Measurements from ENCODE around the gene UNC5CL.

The UNC5CL gene

DNA sequence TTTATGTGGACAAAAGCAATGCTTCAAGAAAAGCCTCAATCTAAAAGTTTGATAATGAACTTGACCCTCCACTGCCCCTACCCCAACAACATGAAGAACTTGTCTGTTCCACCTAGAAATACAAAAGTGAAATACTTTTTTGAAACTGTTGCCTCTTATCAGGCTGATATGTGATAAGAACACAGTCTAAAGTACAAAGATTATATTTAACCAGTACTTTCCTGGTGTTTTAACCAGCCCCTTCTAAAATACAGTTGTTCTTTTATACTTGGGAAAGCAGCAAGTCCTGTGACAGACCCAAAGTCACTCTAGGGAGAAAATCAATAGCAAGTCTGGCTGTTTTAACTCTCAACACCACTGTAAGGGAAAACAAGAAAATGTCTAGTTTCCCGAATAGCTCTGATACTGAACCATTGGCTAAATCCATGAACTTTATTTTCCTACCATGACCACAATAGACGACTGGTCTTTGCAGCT, 26.6 kb upstream of the UNC5CL start:
- no peak for DNase-seq
- H3K27ac ChIP-seq (ENCODE audit: low read depth, low read length) = no peak overlapping the region
- H4K8ac ChIP-seq (ENCODE audit: low read depth, low read length) = no peak overlapping the region
- no peak overlapping the region for H3K4me2 ChIP-seq (ENCODE audit: low read length)
- H2BK120ac ChIP-seq (ENCODE audit: low read depth, low read length) = no peak overlapping the region
- H2AK5ac ChIP-seq (ENCODE audit: low read length) = no peak overlapping the region
- H3K36me3 ChIP-seq (ENCODE audit: control insufficient read depth, insufficient read depth, low read length) = no peaks in the 10 kb centered on the region
- no peak overlapping the region for H3K4ac ChIP-seq (ENCODE audit: low read depth, low read length)
- H3K4me3 ChIP-seq (ENCODE audit: low read length) = no peak overlapping the region
- no peak overlapping the region for H3K9ac ChIP-seq (ENCODE audit: low read length)
- no peak overlapping the region for H2BK5ac ChIP-seq (ENCODE audit: low read length)
- no peak overlapping the region for H4K5ac ChIP-seq (ENCODE audit: low read length)
- no peaks in the 10 kb centered on the region for H3K4me1 ChIP-seq (ENCODE audit: control insufficient read depth, low read depth, low read length)
- H3K23ac ChIP-seq (ENCODE audit: low read length) = no peak overlapping the region
- no CpG with 5 or more reads among the region's 2 CpGs for WGBS (ENCODE audit: extremely low coverage, insufficient coverage, low lambda C conversion rate)
- H2BK15ac ChIP-seq (replicated peaks; ENCODE audit: low read depth) = no peak overlapping the region
- no peaks in the 10 kb centered on the region for H3K79me2 ChIP-seq (ENCODE audit: control insufficient read depth, insufficient read depth, low read length)
- no peak overlapping the region for H3K56ac ChIP-seq (ENCODE audit: low read length)
- no peaks in the 10 kb centered on the region for H3K27me3 ChIP-seq (ENCODE audit: insufficient read depth, low read length, poor library complexity)
- H3K79me1 ChIP-seq (ENCODE audit: low read length) = peaks cover 1% of the 10 kb centered on the region
- no peak overlapping the region for H3K18ac ChIP-seq (ENCODE audit: low read length)

DNA sequence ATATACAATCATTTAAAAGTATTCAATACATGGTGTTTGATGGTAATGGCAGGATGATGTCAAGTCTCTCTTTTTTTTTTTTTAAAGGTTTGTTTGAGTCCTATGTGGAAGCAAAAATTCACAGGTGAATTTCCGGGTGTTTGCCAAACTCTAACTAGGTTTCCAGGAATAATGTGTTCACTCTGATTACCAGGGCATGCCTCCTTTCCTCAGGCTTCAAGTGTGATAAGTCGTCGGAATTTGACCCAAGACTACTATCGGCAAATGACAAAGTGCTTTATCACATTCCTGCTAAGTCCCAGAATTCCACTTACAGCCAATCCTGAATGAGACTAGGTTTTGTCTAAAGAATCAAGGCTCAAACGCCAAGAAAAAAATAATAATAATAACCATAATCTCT, 25.8 kb upstream of the UNC5CL start:
- Histone ChIP-seq H3K56ac (ENCODE audit: low read length) (no peak overlapping the region), H3K4me1 (ENCODE audit: control insufficient read depth, low read depth, low read length) (no peaks in the 10 kb centered on the region), H3K27ac (ENCODE audit: low read depth, low read length) (no peak overlapping the region), H3K23ac (ENCODE audit: low read length) (no peak overlapping the region), H2BK5ac (ENCODE audit: low read length) (no peak overlapping the region), H3K79me2 (ENCODE audit: control insufficient read depth, insufficient read depth, low read length) (no peaks in the 10 kb centered on the region), H4K8ac (ENCODE audit: low read depth, low read length) (no peak overlapping the region), H3K4me3 (ENCODE audit: low read length) (no peak overlapping the region), H4K5ac (ENCODE audit: low read length) (no peak overlapping the region), H3K27me3 (ENCODE audit: insufficient read depth, low read length, poor library complexity) (no peaks in the 10 kb centered on the region), H3K4me2 (ENCODE audit: low read length) (no peak overlapping the region), H3K9ac (ENCODE audit: low read length) (no peak overlapping the region), H2AK5ac (ENCODE audit: low read length) (no peak overlapping the region), H2BK15ac (replicated peaks; ENCODE audit: low read depth) (no peak overlapping the region), H3K18ac (ENCODE audit: low read length) (no peak overlapping the region), H2BK120ac (ENCODE audit: low read depth, low read length) (no peak overlapping the region), H3K4ac (ENCODE audit: low read depth, low read length) (no peak overlapping the region), H3K36me3 (ENCODE audit: control insufficient read depth, insufficient read depth, low read length) (no peaks in the 10 kb centered on the region), H3K79me1 (ENCODE audit: low read length) (no peaks in the 10 kb centered on the region)
- peak; percentile 57 for DNase-seq
- no CpG with 5 or more reads among the region's 5 CpGs for WGBS (ENCODE audit: extremely low coverage, insufficient coverage, low lambda C conversion rate)

DNA sequence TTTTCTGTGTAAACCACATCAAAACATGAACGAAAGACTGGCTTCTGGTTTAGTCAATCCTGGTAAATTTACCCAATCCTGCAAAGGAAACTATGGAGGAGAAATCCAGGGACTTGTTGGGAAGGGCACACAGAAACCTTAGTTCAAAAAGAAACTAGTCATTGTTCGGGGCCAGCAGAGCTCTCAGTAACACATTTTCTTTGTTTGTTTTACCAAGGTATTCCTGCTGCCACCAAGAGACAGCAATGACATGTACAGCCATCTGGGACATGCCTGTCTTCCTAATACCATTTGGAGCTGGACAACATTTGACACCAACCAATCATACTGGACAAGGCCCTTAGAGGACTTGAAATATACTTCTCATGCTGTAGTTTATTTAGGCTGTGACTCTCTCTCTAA, 24.9 kb upstream of the UNC5CL start:
- H3K36me3 ChIP-seq (ENCODE audit: control insufficient read depth, insufficient read depth, low read length) = no peaks in the 10 kb centered on the region
- no peak overlapping the region for H3K56ac ChIP-seq (ENCODE audit: low read length)
- H3K4me1 ChIP-seq (ENCODE audit: control insufficient read depth, low read depth, low read length) = no peaks in the 10 kb centered on the region
- no peak overlapping the region for H3K18ac ChIP-seq (ENCODE audit: low read length)
- H2BK120ac ChIP-seq (ENCODE audit: low read depth, low read length) = no peak overlapping the region
- DNase-seq = no peak
- no peak overlapping the region for H3K4ac ChIP-seq (ENCODE audit: low read depth, low read length)
- no peak overlapping the region for H3K4me2 ChIP-seq (ENCODE audit: low read length)
- no peaks in the 10 kb centered on the region for H3K27me3 ChIP-seq (ENCODE audit: insufficient read depth, low read length, poor library complexity)
- H4K8ac ChIP-seq (ENCODE audit: low read depth, low read length) = no peak overlapping the region
- H3K79me1 ChIP-seq (ENCODE audit: low read length) = no peaks in the 10 kb centered on the region
- H3K9ac ChIP-seq (ENCODE audit: low read length) = no peak overlapping the region
- no peak overlapping the region for H3K23ac ChIP-seq (ENCODE audit: low read length)
- no peak overlapping the region for H2BK5ac ChIP-seq (ENCODE audit: low read length)
- whole genome bisulfite sequencing (ENCODE audit: extremely low coverage, insufficient coverage, low lambda C conversion rate) = no CpG with 5 or more reads among the region's 2 CpGs
- H3K4me3 ChIP-seq (ENCODE audit: low read length) = no peak overlapping the region
- H2AK5ac ChIP-seq (ENCODE audit: low read length) = no peak overlapping the region
- H3K27ac ChIP-seq (ENCODE audit: low read depth, low read length) = no peak overlapping the region
- no peak overlapping the region for H4K5ac ChIP-seq (ENCODE audit: low read length)
- H3K79me2 ChIP-seq (ENCODE audit: control insufficient read depth, insufficient read depth, low read length) = no peaks in the 10 kb centered on the region
- no peak overlapping the region for H2BK15ac ChIP-seq (replicated peaks; ENCODE audit: low read depth)

DNA sequence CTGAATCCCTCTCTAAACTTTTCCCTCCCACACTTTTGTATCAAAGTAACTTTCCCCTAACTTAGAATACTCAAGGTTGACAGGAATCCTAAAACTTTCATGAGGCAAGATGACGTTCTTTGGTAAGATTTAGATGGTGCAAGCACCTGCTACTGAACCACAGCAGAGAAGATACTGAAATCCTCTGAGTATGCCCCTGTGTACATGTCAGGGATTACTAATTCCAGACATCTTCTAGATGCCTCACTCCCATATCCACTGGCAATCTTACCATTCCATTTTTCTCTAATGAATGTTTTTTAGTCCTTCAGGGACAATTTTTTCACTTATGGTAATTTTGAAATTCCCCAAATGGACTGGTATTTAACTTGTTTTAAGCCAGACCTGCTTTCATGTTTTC, 23.0 kb upstream of the UNC5CL start:
- Histone ChIP-seq H3K79me1 (ENCODE audit: low read length) (no peaks in the 10 kb centered on the region), H3K18ac (ENCODE audit: low read length) (no peak overlapping the region), H3K4me3 (ENCODE audit: low read length) (no peak overlapping the region), H3K4ac (ENCODE audit: low read depth, low read length) (no peak overlapping the region), H3K36me3 (ENCODE audit: control insufficient read depth, insufficient read depth, low read length) (no peaks in the 10 kb centered on the region), H3K79me2 (ENCODE audit: control insufficient read depth, insufficient read depth, low read length) (no peaks in the 10 kb centered on the region), H2BK120ac (ENCODE audit: low read depth, low read length) (no peak overlapping the region), H4K8ac (ENCODE audit: low read depth, low read length) (no peak overlapping the region), H3K27ac (ENCODE audit: low read depth, low read length) (no peak overlapping the region), H3K27me3 (ENCODE audit: insufficient read depth, low read length, poor library complexity) (no peaks in the 10 kb centered on the region), H3K4me2 (ENCODE audit: low read length) (no peak overlapping the region), H3K23ac (ENCODE audit: low read length) (no peak overlapping the region), H2BK15ac (replicated peaks; ENCODE audit: low read depth) (no peak overlapping the region), H3K9ac (ENCODE audit: low read length) (no peak overlapping the region), H2BK5ac (ENCODE audit: low read length) (no peak overlapping the region), H3K4me1 (ENCODE audit: control insufficient read depth, low read depth, low read length) (no peaks in the 10 kb centered on the region), H4K5ac (ENCODE audit: low read length) (no peak overlapping the region), H3K56ac (ENCODE audit: low read length) (no peak overlapping the region), H2AK5ac (ENCODE audit: low read length) (no peak overlapping the region)
- DNase-seq = no peak
- no CpG with 5 or more reads among the region's 1 CpG for WGBS (ENCODE audit: extremely low coverage, insufficient coverage, low lambda C conversion rate)

DNA sequence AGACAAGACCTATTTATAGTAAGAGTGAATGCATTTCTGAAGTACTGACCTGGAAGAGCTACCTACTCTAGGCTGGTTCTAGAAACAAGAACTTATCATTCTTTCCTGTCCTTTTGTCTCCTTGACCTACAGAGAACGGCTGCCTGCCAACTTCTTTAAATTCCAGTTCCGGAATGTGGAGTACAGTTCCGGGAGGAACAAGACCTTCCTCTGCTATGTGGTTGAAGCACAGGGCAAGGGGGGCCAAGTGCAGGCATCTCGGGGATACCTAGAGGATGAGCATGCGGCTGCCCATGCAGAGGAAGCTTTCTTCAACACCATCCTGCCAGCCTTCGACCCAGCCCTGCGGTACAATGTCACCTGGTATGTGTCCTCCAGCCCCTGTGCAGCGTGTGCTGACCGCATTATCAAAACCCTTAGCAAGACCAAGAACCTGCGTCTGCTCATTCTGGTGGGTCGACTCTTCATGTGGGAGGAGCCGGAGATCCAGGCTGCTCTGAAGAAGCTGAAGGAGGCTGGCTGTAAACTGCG, 22.2 kb upstream of the UNC5CL start:
- Histone ChIP-seq H3K18ac (ENCODE audit: low read length) (no peak overlapping the region), H2BK120ac (ENCODE audit: low read depth, low read length) (no peak overlapping the region), H3K4me3 (ENCODE audit: low read length) (no peak overlapping the region), H2BK15ac (replicated peaks; ENCODE audit: low read depth) (no peak overlapping the region), H3K56ac (ENCODE audit: low read length) (no peak overlapping the region), H3K79me1 (ENCODE audit: low read length) (no peaks in the 10 kb centered on the region), H3K27me3 (ENCODE audit: insufficient read depth, low read length, poor library complexity) (no peaks in the 10 kb centered on the region), H3K36me3 (ENCODE audit: control insufficient read depth, insufficient read depth, low read length) (no peaks in the 10 kb centered on the region), H4K8ac (ENCODE audit: low read depth, low read length) (no peak overlapping the region), H3K4me2 (ENCODE audit: low read length) (no peak overlapping the region), H3K23ac (ENCODE audit: low read length) (no peak overlapping the region), H4K5ac (ENCODE audit: low read length) (no peak overlapping the region), H3K9ac (ENCODE audit: low read length) (no peak overlapping the region), H2AK5ac (ENCODE audit: low read length) (no peak overlapping the region), H3K4me1 (ENCODE audit: control insufficient read depth, low read depth, low read length) (no peaks in the 10 kb centered on the region), H3K4ac (ENCODE audit: low read depth, low read length) (no peak overlapping the region), H3K27ac (ENCODE audit: low read depth, low read length) (no peak overlapping the region), H3K79me2 (ENCODE audit: control insufficient read depth, insufficient read depth, low read length) (no peaks in the 10 kb centered on the region), H2BK5ac (ENCODE audit: low read length) (no peak overlapping the region)
- no peak for DNase-seq
- no CpG with 5 or more reads among the region's 13 CpGs for WGBS (ENCODE audit: extremely low coverage, insufficient coverage, low lambda C conversion rate)

DNA sequence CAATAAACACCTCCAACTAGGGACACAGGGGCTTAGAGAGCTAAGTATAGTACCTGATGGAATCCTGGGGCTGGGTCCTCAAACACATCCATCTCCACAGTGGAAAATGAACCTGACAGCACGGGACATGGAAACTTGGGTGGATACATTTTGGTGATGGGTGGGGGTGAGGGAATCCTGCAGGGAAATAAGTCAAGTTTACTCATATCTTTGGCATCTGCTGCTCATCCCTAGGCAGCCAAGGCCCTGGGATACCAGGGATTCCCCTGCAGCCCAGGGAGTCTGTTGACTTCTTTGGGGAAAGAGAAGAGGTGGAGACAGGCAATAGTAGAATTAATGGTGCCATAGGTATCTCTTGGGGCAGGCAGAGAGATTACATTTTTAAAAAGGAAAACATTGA, 20.5 kb upstream of the UNC5CL start:
- H3K56ac ChIP-seq (ENCODE audit: low read length) = no peak overlapping the region
- no peak overlapping the region for H2AK5ac ChIP-seq (ENCODE audit: low read length)
- H3K18ac ChIP-seq (ENCODE audit: low read length) = no peak overlapping the region
- peak; percentile 69 for DNase-seq
- no peaks in the 10 kb centered on the region for H3K79me2 ChIP-seq (ENCODE audit: control insufficient read depth, insufficient read depth, low read length)
- H3K27me3 ChIP-seq (ENCODE audit: insufficient read depth, low read length, poor library complexity) = no peaks in the 10 kb centered on the region
- H3K79me1 ChIP-seq (ENCODE audit: low read length) = no peaks in the 10 kb centered on the region
- no peak overlapping the region for H2BK5ac ChIP-seq (ENCODE audit: low read length)
- no peaks in the 10 kb centered on the region for H3K4me1 ChIP-seq (ENCODE audit: control insufficient read depth, low read depth, low read length)
- no peaks in the 10 kb centered on the region for H3K36me3 ChIP-seq (ENCODE audit: control insufficient read depth, insufficient read depth, low read length)
- H3K9ac ChIP-seq (ENCODE audit: low read length) = no peak overlapping the region
- H2BK15ac ChIP-seq (replicated peaks; ENCODE audit: low read depth) = no peak overlapping the region
- no peak overlapping the region for H3K4ac ChIP-seq (ENCODE audit: low read depth, low read length)
- no peak overlapping the region for H4K5ac ChIP-seq (ENCODE audit: low read length)
- no peak overlapping the region for H3K23ac ChIP-seq (ENCODE audit: low read length)
- no peak overlapping the region for H3K4me3 ChIP-seq (ENCODE audit: low read length)
- no peak overlapping the region for H4K8ac ChIP-seq (ENCODE audit: low read depth, low read length)
- H2BK120ac ChIP-seq (ENCODE audit: low read depth, low read length) = no peak overlapping the region
- no peak overlapping the region for H3K27ac ChIP-seq (ENCODE audit: low read depth, low read length)
- no CpG with 5 or more reads among the region's 1 CpG for WGBS (ENCODE audit: extremely low coverage, insufficient coverage, low lambda C conversion rate)
- no peak overlapping the region for H3K4me2 ChIP-seq (ENCODE audit: low read length)
